ENCODE measurements around the gene FSIP1. TPM values are rescaled to one million over a fixed set of nuclear protein-coding genes. Genes with fewer than 3 reads are reported as not detected.

The FSIP1 gene
- total RNA-seq, 1 donor from 2014 or later = not detected

DNA sequence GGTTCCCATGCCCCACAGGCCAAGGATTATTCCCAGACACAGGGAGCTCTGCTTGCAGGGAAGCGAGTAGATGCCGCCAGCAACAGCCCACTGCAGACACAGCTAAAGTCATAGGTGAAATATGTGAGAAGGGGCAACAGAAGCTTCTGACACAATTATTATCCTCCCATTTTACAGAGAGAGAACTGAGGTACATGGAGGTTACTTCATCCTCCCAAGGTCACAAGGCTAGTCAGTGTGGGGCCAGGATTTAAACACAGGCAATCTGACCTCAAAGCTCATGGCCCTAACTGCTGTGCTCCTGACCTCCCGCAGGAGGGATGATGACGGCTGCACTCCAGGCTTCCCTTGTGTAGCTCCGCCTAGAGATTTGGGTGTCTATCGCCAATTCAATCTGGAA, 15.7 kb upstream of the FSIP1 start:
- intact Hi-C loops (cut with DNase I) = no loop called here
- no peak overlapping the region for H3K4me3 ChIP-seq
- H3K27me3 ChIP-seq = no peaks in the 10 kb centered on the region
- TF ChIP-seq, protein P1, sequence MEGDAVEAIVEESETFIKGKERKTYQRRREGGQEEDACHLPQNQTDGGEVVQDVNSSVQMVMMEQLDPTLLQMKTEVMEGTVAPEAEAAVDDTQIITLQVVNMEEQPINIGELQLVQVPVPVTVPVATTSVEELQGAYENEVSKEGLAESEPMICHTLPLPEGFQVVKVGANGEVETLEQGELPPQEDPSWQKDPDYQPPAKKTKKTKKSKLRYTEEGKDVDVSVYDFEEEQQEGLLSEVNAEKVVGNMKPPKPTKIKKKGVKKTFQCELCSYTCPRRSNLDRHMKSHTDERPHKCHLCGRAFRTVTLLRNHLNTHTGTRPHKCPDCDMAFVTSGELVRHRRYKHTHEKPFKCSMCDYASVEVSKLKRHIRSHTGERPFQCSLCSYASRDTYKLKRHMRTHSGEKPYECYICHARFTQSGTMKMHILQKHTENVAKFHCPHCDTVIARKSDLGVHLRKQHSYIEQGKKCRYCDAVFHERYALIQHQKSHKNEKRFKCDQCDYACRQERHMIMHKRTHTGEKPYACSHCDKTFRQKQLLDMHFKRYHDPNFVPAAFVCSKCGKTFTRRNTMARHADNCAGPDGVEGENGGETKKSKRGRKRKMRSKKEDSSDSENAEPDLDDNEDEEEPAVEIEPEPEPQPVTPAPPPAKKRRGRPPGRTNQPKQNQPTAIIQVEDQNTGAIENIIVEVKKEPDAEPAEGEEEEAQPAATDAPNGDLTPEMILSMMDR (IDR thresholded peaks at IDR 0.05) = no peak
- no peaks in the 10 kb centered on the region for H3K9me3 ChIP-seq
- no peak overlapping the region for H3K27ac ChIP-seq
- no peak for DNase-seq (ENCODE audit: low spot score in 2 of 2)
- peaks cover 16 to 25% of the 10 kb centered on the region in 2 donors for H3K36me3 ChIP-seq
- H3K4me1 ChIP-seq = no peaks in the 10 kb centered on the region

DNA sequence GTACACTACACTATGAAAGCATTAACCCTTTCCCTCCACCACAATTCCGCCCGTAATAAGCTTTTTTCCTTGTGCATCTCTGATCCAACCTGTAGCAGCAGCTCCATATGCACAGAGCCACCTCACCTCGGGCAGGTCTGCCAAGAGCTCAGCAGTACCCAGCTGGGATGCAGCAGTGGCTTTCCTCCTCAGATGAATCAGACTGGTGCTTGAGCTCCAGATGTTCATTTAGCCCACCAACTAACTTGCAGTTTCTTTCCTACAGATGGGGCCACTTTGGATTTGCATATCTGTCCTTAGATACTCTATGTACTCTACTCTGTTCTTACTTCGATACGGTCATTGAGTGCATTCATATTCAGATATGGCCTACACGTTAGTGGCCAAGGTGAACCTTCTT, 14.8 kb upstream of the FSIP1 start:
- Histone ChIP-seq H3K36me3 (peaks cover 16 to 25% of the 10 kb centered on the region in 2 donors), H3K4me1 (no peaks in the 10 kb centered on the region), H3K4me3 (no peak overlapping the region), H3K9me3 (no peaks in the 10 kb centered on the region), H3K27ac (no peak overlapping the region), H3K27me3 (no peaks in the 10 kb centered on the region)
- TF ChIP-seq, protein P1 (IDR thresholded peaks at IDR 0.05) = no peak
- no peak for DNase-seq (ENCODE audit: low spot score in 2 of 2)
- intact Hi-C loops (cut with DNase I) = no loop called here

DNA sequence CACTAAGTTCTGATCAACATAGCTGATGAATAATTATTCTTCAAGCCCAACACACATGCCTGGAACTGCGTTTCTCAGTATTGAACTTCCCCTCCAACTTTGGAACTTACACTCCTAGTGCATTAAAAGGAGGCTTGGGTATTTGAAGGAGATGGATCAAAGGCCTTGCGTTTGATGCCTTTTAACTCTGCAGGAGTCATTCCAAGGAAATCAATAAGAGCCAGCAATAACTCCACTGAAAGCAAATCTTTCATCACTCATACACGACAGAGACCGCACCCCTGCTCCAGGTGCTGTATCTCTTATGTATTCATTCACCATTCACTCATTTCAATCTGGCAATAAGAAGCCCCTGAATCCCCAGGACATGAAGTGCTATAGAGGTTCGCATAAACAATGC, 14.0 kb upstream of the FSIP1 start:
- Histone ChIP-seq H3K27ac (no peak overlapping the region), H3K4me1 (no peaks in the 10 kb centered on the region), H3K36me3 (peaks cover 13 to 20% of the 10 kb centered on the region in 2 donors), H3K4me3 (no peak overlapping the region), H3K27me3 (no peaks in the 10 kb centered on the region), H3K9me3 (no peaks in the 10 kb centered on the region)
- TF ChIP-seq, protein P1 (IDR thresholded peaks at IDR 0.05) = no peak
- intact Hi-C loops (cut with DNase I) = no loop called here
- DNase-seq (ENCODE audit: low spot score in 2 of 2) = no peak

DNA sequence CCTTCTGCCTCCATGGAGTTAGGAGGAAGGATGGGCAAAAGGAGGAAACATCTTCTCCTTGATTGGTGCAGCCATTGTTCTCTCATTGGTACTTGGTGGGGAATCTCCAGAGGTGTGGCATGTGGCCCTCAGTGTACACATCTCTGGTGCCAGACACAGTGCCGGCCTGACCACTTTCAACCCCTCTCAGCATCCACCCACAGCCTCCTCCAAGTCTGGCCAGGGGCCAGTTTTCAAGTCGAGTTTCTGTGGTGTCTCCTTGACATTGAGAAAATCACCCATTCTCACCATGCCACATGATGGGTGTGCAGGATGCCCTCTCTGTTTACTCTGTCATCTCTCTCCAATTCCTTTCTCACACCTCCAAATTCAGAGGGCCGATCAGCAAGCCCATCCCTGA, 12.8 kb upstream of the FSIP1 start:
- no peak overlapping the region for H3K4me3 ChIP-seq
- TF ChIP-seq, protein P1 (IDR thresholded peaks at IDR 0.05) = no peak
- no peak for DNase-seq (ENCODE audit: low spot score in 2 of 2)
- peaks cover 3 to 12% of the 10 kb centered on the region in 2 donors for H3K36me3 ChIP-seq
- no peaks in the 10 kb centered on the region for H3K27me3 ChIP-seq
- no peaks in the 10 kb centered on the region for H3K4me1 ChIP-seq
- intact Hi-C loops (cut with DNase I) = no loop called here
- H3K27ac ChIP-seq = no peak overlapping the region
- H3K9me3 ChIP-seq = no peaks in the 10 kb centered on the region

DNA sequence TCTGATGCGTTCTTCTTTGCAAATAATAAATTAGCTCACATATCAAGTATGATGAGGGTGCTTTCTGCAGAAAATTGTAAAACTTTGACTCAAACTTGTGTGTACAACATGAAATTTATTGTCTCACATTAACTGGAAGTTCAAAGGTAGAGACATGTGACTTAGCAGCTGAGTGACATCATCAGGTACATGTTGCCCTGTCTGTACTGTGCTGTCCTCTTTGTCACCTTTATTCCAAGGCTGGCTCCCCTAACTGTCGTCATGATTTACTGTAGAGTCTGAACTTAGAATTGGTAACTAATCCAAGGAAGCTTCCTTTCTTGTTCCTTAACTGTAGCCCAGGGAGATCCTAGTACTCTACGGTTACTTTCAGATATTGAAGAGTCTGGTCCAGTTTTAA, 12.3 kb upstream of the FSIP1 start:
- Histone ChIP-seq H3K4me3 (no peak overlapping the region), H3K27me3 (no peaks in the 10 kb centered on the region), H3K36me3 (peaks cover 0 to 12% of the 10 kb centered on the region in 2 donors), H3K4me1 (no peaks in the 10 kb centered on the region), H3K9me3 (no peaks in the 10 kb centered on the region), H3K27ac (no peak overlapping the region)
- intact Hi-C loops (cut with DNase I) = no loop called here
- DNase-seq (ENCODE audit: low spot score in 2 of 2) = no peak
- TF ChIP-seq, protein P1 (IDR thresholded peaks at IDR 0.05) = no peak

DNA sequence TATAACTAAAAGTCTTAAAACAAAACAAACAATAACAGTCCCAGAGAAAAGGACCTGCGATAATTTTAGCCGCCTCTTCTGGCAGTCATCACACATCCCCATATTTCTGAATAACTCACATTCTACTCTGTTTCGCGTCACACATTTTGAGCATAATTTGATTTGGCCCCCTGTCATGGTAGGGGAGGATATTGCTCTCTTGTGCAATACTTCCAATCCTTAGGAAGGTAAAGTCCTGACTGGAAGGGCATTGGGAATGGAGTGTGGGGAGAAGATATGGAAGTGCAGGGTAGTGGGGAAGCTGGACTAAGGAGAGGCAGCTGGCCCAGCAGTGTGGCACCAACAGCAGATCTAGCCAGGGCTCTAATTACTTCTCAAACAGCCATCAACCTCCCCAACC, 11.3 kb upstream of the FSIP1 start:
- DNase-seq (ENCODE audit: low spot score in 2 of 2) = no peak
- intact Hi-C loops (cut with DNase I) = no loop called here
- Histone ChIP-seq H3K27ac (no peak overlapping the region), H3K9me3 (no peaks in the 10 kb centered on the region), H3K36me3 (peaks cover 0 to 8% of the 10 kb centered on the region in 2 donors), H3K4me3 (no peak overlapping the region), H3K4me1 (no peaks in the 10 kb centered on the region), H3K27me3 (no peaks in the 10 kb centered on the region)
- TF ChIP-seq, protein P1 (IDR thresholded peaks at IDR 0.05) = no peak
